Activated CD4-positive, alpha-beta T cell treated with anti-CD3 and anti-CD28 coated beads for 36 hours (primary cell): ENCODE results near the gene ELL2. TPM values are rescaled to one million over a fixed set of nuclear protein-coding genes. Genes with fewer than 3 reads are reported as not detected.

Experiments used
- ATAC-seq: fragments of 200-7000 bp; cut with Tn5 transposase; one replicate; pipeline ENCODE4 v1.10.0; 2021; ENCODE audit warnings: mild to moderate bottlenecking, moderate library complexity
- CTCF ChIA-PET: fragments of 350-600 bp; sonication (Branson Sonifier 250); formaldehyde crosslinking; loops from one replicate; lab custom pipeline; 2021; ENCODE audit warnings: antibody characterized with exemption; lab: Charles Lee
- POLR2A ChIA-PET: fragments of 350-600 bp; sonication (Branson Sonifier 250); formaldehyde crosslinking; loops from one replicate; lab custom pipeline; 2021; ENCODE audit warnings: antibody characterized with exemption, inconsistent platforms; lab: Charles Lee
- DNase-seq: peaks from one replicate; pipeline ENCODE4 v3.0.0-alpha.2; 2020
- H3K27ac Mint-ChIP-seq: one replicate; pipeline ENCODE4 v1.8.0; 2021; ENCODE audit warnings: mixed read lengths
- H3K27me3 Mint-ChIP-seq: one replicate; pipeline ENCODE4 v1.8.0; 2021; ENCODE audit warnings: mixed read lengths
- H3K36me3 Mint-ChIP-seq: one replicate; pipeline ENCODE4 v1.8.0; 2021; ENCODE audit warnings: low read depth, mixed read lengths
- H3K4me1 Mint-ChIP-seq: one replicate; pipeline ENCODE4 v1.8.0; 2021; ENCODE audit warnings: mixed read lengths
- H3K4me3 Mint-ChIP-seq: one replicate; pipeline ENCODE4 v1.8.0; 2021; ENCODE audit warnings: mild to moderate bottlenecking, moderate library complexity, mixed read lengths
- H3K9me3 Mint-ChIP-seq: one replicate; pipeline ENCODE4 v1.8.0; 2021; ENCODE audit warnings: low read depth, mixed read lengths
- intact Hi-C, 2 experiments: fragments of 100-400 bp; cut with DNase I in 1 of 2; cut with micrococcal nuclease in 1 of 2; formaldehyde crosslinking; loops; one replicate each; pipeline versions ENCODE4 v1.14.2 to v1.15.1; 2022 to 2024; cut with DNase I, micrococcal nuclease
- total RNA-seq, 2 experiments: library from RNA; stranded (reverse); gene quantifications; one replicate each; pipeline ENCODE4 v1.2.3, GENCODE V29; 2021

The ELL2 gene
- total RNA-seq, 2 experiments from 2014 or later = 87.6 to 131 TPM

DNA sequence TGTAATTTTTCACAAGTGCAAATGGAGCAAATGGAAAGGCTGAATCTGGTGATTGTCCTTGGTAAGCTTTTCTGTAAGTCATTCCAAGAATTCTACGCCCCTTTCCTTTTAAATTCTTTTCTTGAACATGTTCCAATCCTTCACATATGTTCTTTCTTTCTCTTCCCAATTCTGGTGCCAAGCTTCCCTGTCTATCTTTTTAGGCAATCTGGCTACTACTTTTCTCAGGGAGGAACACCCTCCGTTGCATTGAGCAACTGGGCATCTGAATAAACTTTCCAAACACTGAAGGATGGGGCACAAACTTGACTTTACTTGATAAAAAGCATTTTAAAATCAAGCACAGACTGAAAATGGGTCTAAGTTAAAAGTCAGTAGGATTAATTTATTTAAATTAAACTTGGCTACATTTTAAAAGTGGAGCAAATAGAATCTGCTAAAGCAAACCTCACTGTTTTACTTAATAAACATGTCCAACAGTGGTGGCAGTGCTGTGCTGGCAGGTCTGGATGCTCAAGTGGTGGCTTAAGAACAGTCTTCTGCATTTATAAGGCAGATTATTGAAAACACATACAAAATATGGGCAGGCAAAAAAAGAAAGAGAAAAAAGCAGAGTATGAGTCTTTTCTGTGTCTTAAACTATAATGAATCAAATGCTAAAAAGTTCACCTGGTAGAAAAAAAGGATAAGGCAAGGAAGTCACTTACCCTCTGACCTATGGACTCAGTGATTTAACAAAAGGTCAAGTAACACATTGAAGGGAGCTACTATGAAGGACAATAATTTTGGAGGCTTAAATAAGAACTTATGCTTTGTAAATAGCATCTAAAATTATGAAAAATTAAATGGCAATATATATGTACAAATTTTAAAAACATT lies 5.4 kb downstream of the ELL2 start:
- Mint-ChIP-seq H3K36me3 (peaks cover 48% of the 10 kb centered on the region), H3K9me3 (no peaks in the 10 kb centered on the region), H3K4me3 (no peak overlapping the region), H3K27me3 (no peaks in the 10 kb centered on the region), H3K4me1 (peaks cover 46% of the 10 kb centered on the region), H3K27ac (no peak overlapping the region)
- CTCF ChIA-PET = interaction anchor here (1.3 to 1.6 kb wide), 2 partner anchors 25 to 379 kb away, joined by 3 to 5 read pairs; no protein-coding TSS in a partner anchor
- intact Hi-C loops = no loop called here
- ATAC-seq = no peak
- no peak for DNase-seq
- POLR2A ChIA-PET = no interaction called here

DNA sequence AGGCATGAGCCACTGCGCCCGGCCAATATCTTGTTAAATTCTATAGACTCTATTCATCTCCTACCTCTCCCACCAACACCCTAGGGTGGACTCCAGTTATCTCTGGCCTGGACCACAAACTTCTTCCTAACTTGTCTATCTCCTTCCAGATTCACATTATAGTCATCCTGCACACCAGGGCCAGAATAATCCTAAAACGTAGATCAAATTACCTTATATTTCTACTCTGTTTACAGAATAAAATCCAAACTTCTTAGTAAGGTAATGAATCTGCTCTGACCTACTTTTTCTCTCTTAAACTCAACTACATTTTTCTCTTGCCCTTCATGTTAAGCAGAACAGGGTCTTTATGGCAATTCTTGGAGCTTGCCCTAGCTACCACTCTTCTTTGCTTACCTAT lies 6.9 kb downstream of the ELL2 start:
- no peak overlapping the region for H3K4me3 Mint-ChIP-seq
- H3K4me1 Mint-ChIP-seq = peaks cover 48% of the 10 kb centered on the region
- peaks cover 38% of the 10 kb centered on the region for H3K36me3 Mint-ChIP-seq
- H3K27me3 Mint-ChIP-seq = no peaks in the 10 kb centered on the region
- no peak for DNase-seq
- ChIA-PET POLR2A (no interaction called here), CTCF (no interaction called here)
- H3K9me3 Mint-ChIP-seq = no peaks in the 10 kb centered on the region
- peak overlapping the region; percentile 55 for H3K27ac Mint-ChIP-seq
- intact Hi-C loops = no loop called here
- no peak for ATAC-seq

DNA sequence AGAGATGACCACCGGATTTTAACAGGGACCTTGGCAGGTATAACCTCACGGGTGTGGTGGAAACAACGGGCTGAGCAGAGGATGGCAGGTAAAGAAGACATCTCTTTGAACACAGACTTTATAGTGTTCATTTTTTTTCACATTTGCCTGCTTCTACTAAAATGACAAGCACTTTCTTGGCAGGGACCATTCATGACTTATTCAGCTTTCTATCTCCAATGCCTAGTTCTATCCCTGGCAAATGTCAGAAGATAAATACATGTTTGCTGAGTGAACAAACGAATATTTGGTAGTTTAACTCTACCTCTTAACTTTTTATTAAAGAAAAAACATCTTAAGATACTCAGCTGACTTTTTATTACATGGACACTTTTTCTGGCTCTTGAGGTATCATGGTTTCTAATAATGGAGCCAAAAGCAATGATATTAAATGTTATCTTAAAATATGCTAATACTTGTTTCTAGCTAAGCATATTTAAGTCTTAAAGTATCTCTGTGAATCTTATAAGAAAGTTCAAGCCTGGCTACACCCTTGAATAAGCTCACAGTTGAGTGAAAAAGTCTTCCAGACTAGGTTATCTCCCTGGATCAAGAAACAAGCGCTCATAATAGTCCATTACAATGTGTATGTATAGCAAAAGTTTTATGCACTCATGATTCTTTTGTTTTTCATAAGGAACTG lies 8.5 kb downstream of the ELL2 start:
- intact Hi-C loops = no loop called here
- Mint-ChIP-seq H3K4me1 (peaks cover 43% of the 10 kb centered on the region), H3K9me3 (no peaks in the 10 kb centered on the region), H3K36me3 (peaks cover 29% of the 10 kb centered on the region), H3K4me3 (no peak overlapping the region), H3K27ac (no peak overlapping the region), H3K27me3 (no peaks in the 10 kb centered on the region)
- ATAC-seq (no peak), DNase-seq (no peak)
- CTCF ChIA-PET = interaction anchor here (0.7 to 1.1 kb wide), 3 partner anchors 9 to 385 kb away, joined by 3 to 4 read pairs (median 3); no protein-coding TSS in a partner anchor
- POLR2A ChIA-PET = no interaction called here

DNA sequence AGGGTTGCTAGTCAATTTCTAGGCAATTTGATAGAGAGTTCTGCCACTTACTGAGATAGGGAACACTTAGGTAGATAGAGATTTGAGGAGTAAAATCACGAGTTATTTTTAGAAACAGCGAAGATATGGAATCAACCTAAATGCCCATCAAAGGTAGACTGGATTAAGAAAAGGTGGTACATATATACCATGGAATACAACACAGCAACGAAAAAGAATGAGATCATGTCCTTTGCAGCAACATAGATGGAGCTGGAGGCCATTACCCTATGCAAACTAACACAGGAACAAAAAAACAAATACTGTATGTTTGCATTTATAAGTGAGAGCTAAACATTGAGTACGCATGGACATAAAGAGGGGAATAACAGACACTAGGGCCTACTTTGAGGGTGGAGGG lies 9.7 kb downstream of the ELL2 start:
- intact Hi-C loops = no loop called here
- ATAC-seq = no peak
- Mint-ChIP-seq H3K36me3 (peaks cover 29% of the 10 kb centered on the region), H3K9me3 (no peaks in the 10 kb centered on the region), H3K27me3 (no peaks in the 10 kb centered on the region), H3K4me3 (no peak overlapping the region), H3K4me1 (peaks cover 35% of the 10 kb centered on the region), H3K27ac (no peak overlapping the region)
- ChIA-PET POLR2A (no interaction called here), CTCF (interaction anchor here (1.5 kb wide), 1 partner anchor 15 kb away, joined by 4 read pairs; no protein-coding TSS in a partner anchor)
- no peak for DNase-seq

DNA sequence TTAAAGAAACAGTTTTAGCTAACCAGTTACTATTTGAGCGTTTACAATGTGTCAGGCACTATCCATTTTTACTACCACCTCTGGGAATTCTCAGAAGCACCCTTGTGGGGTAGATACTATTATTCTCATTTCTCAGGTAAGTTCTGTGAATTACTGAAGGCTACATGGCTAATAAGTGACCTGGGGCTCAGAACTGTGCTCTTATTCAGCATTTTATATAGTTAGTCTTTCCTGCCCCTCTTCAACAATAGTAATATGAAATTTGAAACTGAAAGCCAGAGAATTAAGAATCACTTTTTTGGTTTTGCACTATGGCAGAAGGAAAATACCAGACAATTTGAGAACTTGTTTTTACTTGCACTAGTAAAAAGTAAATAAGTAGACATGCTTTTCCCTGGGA lies 11.8 kb downstream of the ELL2 start:
- H3K9me3 Mint-ChIP-seq = peaks cover 2% of the 10 kb centered on the region
- ATAC-seq (no peak), DNase-seq (no peak)
- H3K36me3 Mint-ChIP-seq = peaks cover 31% of the 10 kb centered on the region
- H3K27ac Mint-ChIP-seq = no peak overlapping the region
- intact Hi-C loops = no loop called here
- POLR2A ChIA-PET = no interaction called here
- H3K4me1 Mint-ChIP-seq = peaks cover 33% of the 10 kb centered on the region
- H3K27me3 Mint-ChIP-seq = no peaks in the 10 kb centered on the region
- H3K4me3 Mint-ChIP-seq = no peak overlapping the region
- CTCF ChIA-PET = interaction anchor here (0.6 to 2.4 kb wide), 4 partner anchors 14 to 386 kb away, joined by 3 to 9 read pairs (median 5); no protein-coding TSS in a partner anchor

DNA sequence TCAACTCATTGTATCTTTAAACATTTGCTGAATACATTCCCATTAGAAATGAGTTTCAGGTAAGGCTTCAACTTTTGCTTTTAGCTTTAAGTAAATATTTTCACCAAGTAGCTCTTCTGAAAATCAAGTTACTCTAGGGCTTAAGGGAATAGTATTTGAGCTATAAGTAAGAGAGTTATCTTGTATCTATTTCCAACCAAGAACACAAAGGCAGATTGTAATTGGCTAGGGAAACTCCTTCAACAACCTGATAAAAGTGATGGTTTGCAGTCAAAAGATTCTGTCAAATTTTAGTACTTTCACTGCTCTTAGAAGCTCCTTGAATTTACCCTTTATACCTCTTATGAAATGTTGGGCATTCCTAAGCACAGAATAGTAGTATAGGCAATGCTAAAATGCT lies 13.0 kb downstream of the ELL2 start:
- peaks cover 2% of the 10 kb centered on the region for H3K9me3 Mint-ChIP-seq
- ChIA-PET CTCF (interaction anchor here (2.4 kb wide), 1 partner anchor 13 kb away, joined by 9 read pairs; no protein-coding TSS in a partner anchor), POLR2A (no interaction called here)
- no peak for ATAC-seq
- no peak overlapping the region for H3K4me3 Mint-ChIP-seq
- H3K4me1 Mint-ChIP-seq = peaks cover 32% of the 10 kb centered on the region
- DNase-seq = no peak
- intact Hi-C loops = no loop called here
- H3K36me3 Mint-ChIP-seq = peaks cover 30% of the 10 kb centered on the region
- H3K27ac Mint-ChIP-seq = no peak overlapping the region
- no peaks in the 10 kb centered on the region for H3K27me3 Mint-ChIP-seq

DNA sequence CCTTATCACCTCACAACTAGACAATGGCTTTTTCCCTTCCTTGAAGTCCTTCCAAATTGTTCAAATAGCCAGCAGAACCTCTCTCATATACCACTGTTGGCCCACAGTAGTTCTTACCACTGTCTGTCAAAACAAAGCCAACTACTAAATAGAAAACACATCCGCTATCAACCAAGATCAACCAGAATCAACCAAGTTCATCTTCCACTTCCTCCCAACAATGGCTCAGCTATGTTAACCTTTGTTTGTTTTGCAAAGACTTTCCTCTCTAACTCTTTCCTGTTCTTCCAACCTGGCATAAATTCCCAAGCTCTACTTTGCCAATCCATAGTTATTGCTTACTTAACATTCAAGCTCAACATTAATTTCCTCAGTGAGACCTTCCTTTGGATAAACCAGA lies 15.2 kb downstream of the ELL2 start:
- no peak overlapping the region for H3K27ac Mint-ChIP-seq
- DNase-seq (no peak), ATAC-seq (no peak)
- ChIA-PET CTCF (interaction anchor here (0.6 to 1.7 kb wide), 2 partner anchors 115 to 366 kb away, joined by 3 read pairs; no protein-coding TSS in a partner anchor), POLR2A (no interaction called here)
- H3K9me3 Mint-ChIP-seq = peaks cover 2% of the 10 kb centered on the region
- intact Hi-C loops = no loop called here
- peaks cover 20% of the 10 kb centered on the region for H3K36me3 Mint-ChIP-seq
- H3K4me1 Mint-ChIP-seq = peaks cover 27% of the 10 kb centered on the region
- no peak overlapping the region for H3K4me3 Mint-ChIP-seq
- no peaks in the 10 kb centered on the region for H3K27me3 Mint-ChIP-seq

DNA sequence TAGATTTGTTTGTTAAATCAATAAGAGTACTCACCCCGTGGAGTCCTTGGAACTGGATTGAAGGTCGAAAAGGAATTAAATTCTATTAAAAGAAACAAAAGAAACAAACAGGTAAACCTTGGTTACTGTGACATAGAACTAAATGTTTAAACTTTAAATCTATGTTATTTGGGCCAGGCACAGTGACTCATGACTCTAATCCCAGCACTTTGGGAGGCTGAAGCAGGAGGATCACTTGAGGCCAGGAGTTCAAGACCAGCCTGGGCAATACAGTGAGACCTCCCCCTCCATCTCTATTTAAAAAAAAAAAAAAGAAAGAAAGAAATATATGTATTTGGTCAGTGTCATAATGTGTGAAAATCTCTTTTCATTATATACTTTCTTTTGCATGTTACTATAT lies 18.7 kb downstream of the ELL2 start:
- H3K36me3 Mint-ChIP-seq = peaks cover 24% of the 10 kb centered on the region
- no peak overlapping the region for H3K4me3 Mint-ChIP-seq
- no peaks in the 10 kb centered on the region for H3K27me3 Mint-ChIP-seq
- no peak for DNase-seq
- no peak overlapping the region for H3K27ac Mint-ChIP-seq
- ChIA-PET POLR2A (interaction anchor here (0.6 kb wide), 1 partner anchor 119 kb away, joined by 5 read pairs; no protein-coding TSS in a partner anchor), CTCF (no interaction called here)
- intact Hi-C loops = no loop called here
- no peak for ATAC-seq
- H3K4me1 Mint-ChIP-seq = peaks cover 15% of the 10 kb centered on the region
- peaks cover 2% of the 10 kb centered on the region for H3K9me3 Mint-ChIP-seq

DNA sequence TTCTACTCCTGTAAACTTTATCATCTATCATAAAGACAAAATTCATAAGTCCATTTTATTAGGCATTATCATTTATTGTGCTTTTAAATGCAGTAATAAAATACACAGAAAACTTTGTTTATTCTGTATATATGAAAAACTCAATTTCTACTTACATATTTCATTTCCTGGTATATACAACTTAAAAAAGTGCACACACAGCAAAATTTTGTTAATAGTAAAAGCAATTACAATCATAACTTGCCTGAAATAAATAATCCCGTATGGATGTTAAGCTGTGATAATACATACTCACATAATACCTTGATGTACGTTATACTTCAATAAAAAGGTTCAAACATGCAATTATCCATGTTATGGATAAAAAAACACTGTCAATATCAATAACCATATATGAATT lies 19.2 kb downstream of the ELL2 start:
- ATAC-seq (no peak), DNase-seq (no peak)
- Mint-ChIP-seq H3K27me3 (no peaks in the 10 kb centered on the region), H3K36me3 (peaks cover 24% of the 10 kb centered on the region), H3K4me3 (no peak overlapping the region), H3K4me1 (peaks cover 17% of the 10 kb centered on the region), H3K27ac (no peak overlapping the region), H3K9me3 (peaks cover 2% of the 10 kb centered on the region)
- intact Hi-C loops = no loop called here
- CTCF ChIA-PET = interaction anchor here (0.8 to 1.2 kb wide), 3 partner anchors 14 to 37 kb away, joined by 3 read pairs; no protein-coding TSS in a partner anchor
- POLR2A ChIA-PET = no interaction called here

DNA sequence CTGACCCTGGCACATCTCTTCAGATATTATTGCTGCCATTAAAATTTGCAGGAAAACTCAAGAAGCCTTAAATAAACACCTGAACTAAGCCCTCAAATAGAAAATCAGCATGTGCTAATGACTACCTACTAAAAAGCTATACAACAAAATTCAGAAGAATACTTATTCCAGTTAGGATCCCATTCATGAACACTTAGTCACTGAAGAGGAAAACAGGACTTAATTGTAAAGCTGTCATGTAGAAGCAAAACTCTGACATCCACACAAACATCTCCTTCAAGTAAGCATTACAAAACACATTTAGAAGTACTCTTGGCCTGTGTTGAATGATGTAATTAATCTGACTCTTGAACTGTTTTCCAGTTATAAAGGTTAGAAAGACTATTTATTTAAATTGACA lies 19.9 kb downstream of the ELL2 start:
- no peak overlapping the region for H3K4me3 Mint-ChIP-seq
- peaks cover 22% of the 10 kb centered on the region for H3K36me3 Mint-ChIP-seq

More for the DNA sequence above, 19.9 kb downstream of the ELL2 start:
- ChIA-PET POLR2A (no interaction called here), CTCF (interaction anchor here (0.8 to 1.2 kb wide), 4 partner anchors 14 to 38 kb away, joined by 3 read pairs; no protein-coding TSS in a partner anchor)
- ATAC-seq = no peak
- no peak for DNase-seq
- Mint-ChIP-seq H3K27ac (no peak overlapping the region), H3K27me3 (no peaks in the 10 kb centered on the region), H3K4me1 (peaks cover 16% of the 10 kb centered on the region), H3K9me3 (peaks cover 2% of the 10 kb centered on the region)
- intact Hi-C loops = no loop called here
